Superior temporal gyrus (tissue), 1 donor: ENCODE measurements around the gene PRKAG2.
"Not testable (repeated sequence)": the region's sequence is repeated elsewhere in the genome, so short reads cannot be mapped to it uniquely, and the experiment has no call there.

ENCODE experiments used
- DNase-seq: peaks from one replicate; pipeline ENCODE4 v3.0.0-alpha.2; 2016; ENCODE audit errors: extremely low spot score

The PRKAG2 gene

DNA sequence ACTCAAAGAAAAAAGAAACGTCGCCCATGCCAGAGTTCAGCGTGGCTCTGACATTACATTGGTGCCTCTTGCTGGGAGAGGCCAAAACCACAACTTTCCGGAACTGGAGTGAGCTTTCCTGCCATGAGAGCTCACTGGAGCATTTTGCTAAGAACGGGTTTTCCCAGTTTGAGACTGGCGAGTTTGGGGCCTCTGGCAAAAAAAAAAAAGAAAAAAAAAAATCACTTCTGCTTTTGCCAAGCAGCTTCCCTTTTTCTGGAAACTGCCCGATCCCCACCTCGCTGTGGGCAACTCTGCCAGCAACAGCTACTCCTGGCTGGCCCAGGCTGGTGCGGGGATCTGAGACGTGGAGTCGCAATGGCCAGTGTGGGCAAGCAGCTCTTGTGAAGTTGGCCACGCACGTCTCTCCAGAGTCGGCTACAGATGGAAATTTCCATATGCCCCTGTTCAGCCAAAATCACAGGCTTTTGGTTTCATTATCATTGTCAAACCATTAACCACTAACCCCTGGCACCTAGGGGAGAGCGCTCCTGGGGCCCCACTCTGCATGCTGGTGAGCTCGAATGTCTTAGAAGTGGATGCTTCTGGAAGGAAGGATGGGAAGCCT lies 25.7 kb downstream of the PRKAG2 start:
- no peak for DNase-seq

DNA sequence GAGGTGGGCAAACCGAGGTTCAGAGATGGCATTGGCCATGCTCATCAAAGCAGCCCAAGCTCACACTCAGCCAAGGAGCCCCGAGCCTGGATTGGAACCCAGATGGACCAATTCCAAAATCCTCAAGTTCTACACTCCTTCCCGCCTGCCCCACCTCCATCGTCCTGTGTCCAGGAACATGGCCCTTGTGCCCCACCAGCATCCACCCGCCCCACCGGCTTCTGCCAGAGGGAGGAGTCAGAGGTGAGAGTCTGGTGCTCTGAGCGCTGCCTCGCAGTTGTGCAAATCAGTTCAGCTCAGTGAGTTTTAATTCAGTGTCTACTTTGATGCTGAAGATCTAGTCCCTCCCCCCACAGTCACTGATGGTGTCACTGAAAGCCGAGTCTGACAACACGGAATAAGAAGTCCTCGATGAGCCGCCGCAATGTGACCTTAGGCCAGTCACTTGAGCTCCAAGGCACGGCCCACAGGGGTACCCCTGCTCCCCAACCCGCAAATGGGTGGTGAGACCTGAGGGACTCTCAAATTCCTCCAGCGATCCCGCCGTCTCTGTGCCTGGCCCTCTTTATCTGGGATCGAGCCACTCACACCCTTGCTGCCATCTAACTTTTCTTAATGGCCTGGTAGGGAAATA lies 26.3 kb downstream of the PRKAG2 start:
- no peak for DNase-seq

DNA sequence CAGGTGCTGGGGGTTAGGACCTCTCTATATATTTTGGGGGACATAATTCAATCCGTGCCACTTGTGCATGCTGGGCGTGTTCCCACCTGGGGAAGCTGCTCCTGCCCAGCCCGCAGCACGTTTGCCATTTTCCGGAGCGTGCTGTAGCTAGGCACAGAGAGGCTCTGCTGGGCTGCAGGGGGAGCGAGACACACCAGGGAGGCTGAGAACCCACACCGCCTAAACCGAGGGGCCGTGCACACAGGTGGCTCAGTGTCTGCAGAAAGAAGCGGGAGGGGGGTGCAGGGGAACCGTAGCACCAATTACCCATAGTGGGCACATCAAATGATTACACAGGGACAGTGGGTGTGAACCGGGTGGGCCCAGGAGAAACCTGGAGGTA lies 27.0 kb downstream of the PRKAG2 start:
- no peak for DNase-seq

DNA sequence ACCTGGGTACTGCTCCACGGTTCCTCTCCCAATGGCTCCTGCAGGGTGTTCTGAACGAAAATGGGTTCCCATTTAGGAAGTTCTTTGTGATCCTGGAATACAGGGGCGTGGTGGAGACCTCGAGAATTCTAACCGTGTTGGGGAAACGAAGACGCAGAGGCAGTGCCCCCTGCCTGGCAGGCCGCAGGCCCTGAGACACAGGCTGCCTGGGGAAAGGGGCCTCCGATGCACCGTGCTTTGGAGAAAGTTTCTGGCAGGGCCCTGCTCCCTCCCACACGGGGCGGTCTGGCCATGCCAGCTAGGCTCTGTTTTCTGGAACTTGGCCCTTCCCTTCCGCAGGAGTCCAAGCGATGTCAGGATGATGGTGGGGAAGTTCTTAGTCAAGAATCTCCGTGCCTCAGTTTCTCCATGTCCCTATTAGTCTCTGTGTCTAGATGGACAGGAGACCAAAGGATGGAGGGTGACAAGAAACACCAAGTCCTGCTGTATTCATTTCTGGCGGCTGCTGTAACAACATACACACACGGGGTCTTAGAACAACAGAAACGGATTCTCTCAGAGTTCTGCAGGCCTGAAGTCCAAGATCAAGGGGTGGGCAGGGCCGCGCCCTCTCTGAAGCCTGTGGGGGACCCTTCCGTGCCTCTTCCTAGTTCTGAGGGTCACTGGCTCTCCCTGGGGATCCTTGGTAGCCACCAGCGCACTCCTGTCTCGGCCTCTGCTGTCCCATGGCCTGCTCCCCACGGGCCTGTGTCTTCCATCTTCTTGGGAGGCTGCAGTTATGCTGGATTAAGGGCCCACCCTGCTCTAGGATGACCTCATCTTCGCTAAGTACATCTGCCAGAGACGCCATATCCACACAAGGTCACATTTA lies 27.7 kb downstream of the PRKAG2 start:
- DNase-seq, result no peak

DNA sequence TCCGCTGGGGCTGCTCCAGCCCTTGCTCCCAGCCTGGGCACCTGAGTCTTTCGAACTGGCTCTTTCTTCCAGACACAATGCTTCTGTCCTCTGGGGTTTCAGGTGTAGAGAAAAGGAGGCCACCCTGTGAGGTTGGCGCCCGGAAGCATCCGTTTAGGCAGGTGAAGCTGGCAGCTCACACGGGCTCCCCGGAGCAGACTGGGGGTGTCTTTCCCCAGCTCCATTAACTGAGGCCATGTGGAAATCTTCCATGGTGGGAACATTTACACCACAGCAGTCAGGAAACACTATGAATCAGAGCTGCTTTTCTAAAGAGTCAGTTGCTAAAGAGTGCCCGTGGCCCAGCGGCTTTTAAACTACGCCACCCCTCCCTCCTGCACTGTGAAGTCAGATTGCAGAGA lies 29.2 kb downstream of the PRKAG2 start:
- DNase-seq, result no peak

DNA sequence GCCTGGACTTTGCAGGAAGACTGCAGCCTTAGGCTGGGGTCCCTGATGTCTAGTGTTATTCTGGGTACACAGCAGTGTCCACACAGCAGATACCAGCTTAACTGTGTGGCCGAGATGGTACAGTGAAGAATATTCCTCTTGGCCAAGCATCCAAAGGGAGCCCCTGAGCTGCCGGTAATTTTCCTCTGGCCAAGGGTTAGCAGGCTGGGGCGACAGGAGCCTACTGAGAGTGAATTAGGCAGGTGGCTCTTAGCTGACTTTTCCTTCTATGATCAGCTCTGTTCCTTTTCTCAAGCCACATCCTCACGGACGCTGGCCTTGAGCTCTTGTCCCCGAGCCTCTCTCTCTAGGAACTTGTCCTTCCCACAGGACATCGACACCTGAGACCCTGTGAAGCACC lies 29.8 kb downstream of the PRKAG2 start:
- DNase-seq, result no peak

DNA sequence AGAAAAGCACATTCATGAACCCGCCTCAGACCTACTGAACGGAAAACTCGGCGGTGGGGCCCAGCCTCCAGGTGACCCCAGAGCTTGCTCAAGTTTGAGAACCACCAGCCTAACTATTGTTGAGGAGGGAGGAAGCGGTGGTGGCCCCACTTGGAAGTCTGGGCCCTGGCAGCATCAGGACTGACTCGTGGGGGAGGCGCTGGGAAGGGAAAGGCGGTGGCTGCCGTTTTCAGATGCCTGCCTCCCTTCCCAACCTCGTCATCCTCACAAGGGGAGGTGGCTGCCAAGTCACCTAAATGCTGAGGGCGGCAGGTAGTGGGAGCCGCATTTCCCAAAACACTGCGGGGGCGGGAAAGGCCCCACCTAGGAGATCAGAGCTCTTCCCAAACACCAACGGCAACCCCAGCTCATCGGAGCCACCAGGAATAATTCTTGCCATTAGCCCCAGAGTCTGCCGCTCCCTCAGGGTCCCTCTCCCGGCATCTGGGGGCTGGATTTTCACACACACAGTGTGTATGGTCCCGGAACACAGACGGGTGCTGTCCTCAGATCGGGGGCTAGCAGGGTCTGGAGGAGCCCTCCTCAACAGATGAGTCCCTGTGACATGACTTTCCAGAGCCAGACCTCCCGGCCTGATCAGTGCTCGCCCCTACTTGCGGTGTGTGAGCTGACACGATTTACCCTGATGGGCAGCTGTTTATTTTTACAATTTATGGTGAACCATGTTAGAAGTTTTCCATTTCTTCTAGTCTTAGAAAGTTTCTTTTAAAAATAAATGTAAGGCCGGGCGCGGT lies 31.3 kb downstream of the PRKAG2 start:
- no peak for DNase-seq

DNA sequence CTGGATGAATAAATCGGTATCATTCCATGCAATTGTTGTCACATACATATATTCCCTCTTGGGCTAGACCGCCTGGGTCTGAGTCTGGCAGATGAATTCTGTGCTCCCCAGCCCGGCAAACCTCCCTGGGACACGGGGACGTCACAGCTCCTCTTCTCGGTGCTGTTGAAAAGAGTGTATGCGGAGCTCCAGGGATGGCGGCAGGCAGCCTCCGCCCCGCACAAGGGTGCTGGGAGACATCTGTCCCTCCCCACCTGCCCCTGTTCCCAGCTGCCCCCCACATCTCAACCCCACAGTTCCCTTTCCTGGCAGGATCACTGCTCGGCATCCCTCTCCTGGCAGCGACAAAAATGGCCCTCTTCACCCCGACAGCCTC lies 32.1 kb downstream of the PRKAG2 start:
- no peak for DNase-seq

DNA sequence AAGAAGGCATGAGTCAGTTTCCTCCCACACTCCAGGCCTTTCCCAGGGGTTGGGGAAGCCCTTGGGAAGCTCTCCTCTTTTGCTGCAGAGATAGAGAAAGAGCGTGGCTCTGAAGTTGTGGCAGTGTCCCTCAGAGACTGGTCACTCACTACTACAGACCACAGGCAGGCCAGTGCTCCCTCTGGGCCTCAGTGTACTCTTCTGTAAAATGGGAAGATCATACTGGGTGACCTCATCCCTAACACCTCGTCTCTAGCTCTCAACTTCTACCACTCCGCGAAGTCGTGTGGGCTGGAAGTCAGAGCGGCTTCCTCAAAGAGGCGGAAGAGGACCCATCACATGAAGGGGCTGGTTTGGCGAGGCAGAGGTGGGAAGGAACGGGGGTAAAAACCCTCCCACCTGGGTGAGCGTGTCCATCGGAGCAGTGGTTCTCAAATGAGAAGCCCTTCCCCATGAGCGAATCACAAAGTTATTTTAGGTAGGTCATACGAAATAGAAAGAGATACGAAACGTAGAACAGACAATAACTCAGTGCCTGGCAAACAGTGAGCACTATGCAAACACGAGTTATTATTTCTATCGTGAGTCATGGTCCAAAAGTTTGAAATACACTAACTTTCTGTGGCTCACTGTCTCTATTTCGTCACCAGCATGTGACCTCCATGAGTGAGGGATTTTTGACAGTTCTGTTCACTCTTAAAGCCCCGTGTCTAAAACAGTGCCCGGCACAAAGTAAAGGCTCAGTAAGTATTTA lies 32.7 kb downstream of the PRKAG2 start:
- no peak for DNase-seq

DNA sequence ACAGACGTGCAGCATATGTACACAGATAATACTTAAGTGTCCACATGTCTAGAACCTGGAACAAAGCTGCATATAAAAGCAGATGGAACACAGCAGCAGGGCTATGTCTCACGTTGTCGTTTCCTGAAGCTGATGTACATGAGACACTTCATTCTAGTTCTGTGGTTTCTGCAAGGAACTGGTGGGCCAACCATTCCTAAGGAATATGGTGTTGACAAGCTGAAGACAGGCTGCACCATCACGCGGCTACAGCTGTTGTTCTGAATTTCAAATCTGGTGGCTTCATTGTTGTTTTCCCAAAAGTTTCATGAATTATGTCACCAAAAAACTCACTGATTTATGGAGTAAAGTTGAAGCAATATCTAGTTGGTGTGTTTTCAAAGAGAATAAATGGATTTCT lies 33.7 kb downstream of the PRKAG2 start:
- no peak for DNase-seq

DNA sequence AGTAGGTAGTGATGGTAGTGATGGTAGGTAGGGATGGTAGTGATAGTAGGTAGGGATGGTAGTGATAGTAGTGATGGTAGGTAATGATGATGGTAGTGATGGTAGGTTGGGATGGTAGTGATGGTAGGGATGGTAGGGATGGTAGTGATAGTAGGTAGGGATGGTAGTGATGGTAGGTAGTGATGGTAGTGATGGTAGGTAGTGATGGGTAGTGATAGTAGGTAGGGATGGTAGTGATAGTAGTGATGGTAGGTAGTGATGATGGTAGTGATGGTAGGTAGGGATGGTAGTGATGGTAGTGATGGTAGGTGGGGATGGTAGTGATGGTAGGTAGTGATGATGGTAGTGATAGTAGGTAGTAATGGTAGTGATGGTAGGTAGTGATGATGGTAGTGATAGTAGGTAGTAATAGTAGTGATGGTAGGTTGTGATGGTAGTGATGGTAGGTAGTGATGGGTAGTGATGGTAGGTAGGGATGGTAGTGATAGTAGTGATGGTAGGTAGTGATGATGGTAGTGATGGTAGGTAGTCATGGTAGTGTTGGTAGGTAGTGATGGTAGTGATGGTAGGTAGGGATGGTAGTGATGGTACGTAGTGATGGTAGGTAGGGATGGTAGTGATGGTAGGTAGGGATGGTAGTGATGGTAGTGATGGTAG lies 35.4 kb downstream of the PRKAG2 start:
- DNase-seq, result not testable (repeated sequence)

DNA sequence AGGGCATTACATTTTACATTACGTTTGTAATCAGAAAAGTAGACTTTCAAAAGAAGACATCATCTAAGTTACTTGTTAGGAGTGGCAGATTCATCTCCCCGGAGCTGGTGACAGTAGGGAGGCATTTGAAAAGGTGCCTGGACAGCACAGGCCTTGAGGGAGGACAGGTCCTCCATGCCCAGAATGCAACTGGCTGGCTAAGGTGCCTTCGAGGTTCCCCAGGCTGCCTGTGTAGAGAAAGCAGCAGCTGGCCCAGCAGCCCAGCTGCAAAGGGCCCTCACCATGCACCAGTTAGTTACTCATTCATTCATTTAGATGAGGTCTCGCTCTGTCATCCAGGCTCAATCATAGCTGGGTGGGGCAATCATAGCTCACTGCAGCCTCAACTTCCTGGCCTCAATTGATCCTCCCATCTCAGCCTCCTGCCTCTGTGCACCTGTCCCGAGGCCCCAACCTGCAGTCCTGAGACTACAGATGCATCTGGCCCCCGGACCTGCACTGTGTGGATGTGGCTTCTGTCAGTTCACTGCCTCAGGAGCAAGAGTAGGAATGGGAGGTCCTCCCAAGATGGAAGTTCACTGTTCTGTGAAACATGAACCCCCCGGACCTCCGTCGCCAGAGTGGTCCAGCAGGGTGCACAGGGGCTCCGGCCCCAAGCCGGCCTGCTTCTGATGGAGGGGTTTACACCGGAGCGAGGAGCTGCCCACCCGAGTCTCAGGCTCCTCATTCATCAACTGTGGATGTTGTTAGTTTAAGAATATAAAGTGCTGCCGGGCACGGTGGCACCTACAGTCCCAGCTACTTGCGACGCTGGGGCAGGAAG lies 36.6 kb downstream of the PRKAG2 start:
- no peak for DNase-seq

DNA sequence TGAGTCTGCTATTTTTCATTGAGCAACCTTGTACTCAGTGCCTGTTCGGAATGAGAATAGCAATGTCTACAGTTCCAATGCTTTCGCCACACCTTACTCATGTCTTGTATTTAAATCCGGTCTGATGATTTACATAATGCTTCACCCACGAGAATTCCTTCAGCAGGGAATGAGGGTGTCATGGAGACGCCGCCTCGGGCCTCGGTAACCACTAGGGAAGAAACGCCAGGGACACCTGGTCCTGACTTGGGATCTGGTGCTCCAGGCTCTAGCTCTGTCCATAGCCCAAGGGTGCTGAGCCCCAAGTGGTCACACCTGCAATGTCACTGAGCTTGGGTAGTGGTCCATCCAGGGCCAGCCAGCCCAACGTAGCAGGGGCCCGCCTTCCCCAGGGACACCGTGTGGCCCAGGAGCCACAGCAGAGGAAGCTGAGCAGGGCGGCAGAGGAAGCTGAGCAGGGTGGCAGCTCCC lies 37.4 kb downstream of the PRKAG2 start:
- DNase-seq, result peak; percentile 45

DNA sequence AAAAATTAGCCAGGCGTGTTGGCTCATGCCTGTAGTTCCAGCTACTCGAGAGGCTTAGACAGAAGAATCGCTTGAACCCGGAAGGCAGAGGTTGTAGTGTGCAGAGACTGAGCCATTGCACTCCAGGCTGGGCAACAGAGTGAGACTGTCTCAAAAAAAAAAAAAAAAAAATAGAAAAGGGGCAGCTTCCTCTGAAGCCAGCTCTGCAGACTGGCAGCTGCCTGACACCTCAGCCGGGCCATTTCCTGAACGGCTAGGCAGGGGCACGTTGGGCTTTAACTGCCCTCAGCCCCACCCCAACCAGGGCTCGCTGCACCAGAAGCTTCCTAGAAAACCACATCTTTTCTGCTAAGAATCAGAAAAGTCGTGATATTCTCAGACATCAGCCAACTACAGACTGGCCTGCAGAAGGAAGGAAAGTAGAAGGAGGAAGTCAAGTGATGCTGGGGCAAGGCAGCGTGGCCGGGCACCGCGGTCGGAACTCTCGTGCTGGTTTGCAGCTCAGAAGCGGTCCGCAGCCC lies 38.0 kb downstream of the PRKAG2 start:
- DNase-seq, result no peak

DNA sequence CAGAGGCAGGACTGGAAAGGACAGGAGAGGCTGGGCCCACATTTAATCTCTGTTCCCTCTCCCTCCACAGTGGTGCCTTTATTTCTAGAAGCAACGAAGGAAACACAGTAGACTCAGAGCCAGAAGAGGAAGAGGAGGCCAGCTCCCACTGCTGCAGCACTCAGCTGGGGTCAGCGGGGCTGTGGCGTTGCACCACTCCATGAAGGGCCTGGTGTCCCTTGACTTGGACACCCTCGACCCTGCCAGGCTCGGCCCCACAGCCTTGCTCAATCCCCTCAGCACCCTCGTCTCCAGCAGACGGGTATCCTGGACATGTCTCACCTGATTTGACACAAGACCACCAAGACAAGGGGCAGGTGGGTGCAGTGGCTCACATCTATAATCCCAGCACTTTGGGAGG lies 38.8 kb downstream of the PRKAG2 start:
- no peak for DNase-seq

DNA sequence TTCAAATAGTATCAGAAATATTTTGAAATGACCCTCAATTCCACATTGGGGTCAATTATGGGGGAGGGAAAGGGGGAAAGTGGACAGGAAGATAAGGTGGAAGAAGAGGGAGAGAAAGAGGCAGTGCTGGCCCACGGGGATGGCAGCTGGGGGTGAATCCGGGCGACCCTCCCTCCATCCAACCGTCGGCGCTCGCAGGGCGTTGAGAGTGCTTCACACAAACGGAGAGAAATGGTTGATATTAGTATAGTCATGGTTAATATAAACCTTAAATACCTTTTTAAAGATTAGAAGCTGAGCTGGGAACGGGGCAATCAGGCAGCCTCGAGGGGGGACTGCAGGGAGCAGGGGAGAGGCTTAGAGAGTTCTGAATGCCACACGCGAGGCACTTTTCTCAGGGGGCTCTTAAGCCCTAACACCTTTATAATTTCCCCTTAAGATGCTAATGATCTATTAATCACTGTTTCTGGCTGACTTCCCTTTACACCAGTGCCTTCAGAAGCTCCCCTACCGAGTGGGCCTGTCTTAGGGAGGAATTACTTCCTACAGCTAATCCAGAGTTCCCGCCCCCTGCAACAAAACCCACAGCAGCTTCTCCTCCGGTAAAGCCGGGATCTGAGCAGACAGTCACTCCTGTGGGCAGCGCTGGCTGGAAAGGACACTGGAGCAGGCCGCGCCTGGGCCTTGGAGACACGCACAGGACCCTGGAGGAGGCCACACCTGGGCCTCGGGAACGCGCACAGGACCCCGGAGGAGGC lies 39.5 kb downstream of the PRKAG2 start:
- no peak for DNase-seq

DNA sequence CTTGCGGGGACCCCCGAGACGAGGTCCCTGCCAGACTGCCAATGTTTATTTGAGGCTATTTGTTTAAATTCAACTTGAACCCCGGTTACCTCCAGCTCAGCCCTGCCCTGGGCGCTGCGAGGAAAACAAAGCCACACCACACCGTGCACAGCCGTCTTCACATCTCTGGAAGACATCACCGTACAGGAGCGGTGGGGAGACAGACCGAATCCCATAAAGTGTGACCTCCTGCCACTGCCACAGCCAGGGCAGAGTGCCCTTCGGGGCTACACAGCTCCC lies 40.0 kb downstream of the PRKAG2 start:
- DNase-seq, result no peak

DNA sequence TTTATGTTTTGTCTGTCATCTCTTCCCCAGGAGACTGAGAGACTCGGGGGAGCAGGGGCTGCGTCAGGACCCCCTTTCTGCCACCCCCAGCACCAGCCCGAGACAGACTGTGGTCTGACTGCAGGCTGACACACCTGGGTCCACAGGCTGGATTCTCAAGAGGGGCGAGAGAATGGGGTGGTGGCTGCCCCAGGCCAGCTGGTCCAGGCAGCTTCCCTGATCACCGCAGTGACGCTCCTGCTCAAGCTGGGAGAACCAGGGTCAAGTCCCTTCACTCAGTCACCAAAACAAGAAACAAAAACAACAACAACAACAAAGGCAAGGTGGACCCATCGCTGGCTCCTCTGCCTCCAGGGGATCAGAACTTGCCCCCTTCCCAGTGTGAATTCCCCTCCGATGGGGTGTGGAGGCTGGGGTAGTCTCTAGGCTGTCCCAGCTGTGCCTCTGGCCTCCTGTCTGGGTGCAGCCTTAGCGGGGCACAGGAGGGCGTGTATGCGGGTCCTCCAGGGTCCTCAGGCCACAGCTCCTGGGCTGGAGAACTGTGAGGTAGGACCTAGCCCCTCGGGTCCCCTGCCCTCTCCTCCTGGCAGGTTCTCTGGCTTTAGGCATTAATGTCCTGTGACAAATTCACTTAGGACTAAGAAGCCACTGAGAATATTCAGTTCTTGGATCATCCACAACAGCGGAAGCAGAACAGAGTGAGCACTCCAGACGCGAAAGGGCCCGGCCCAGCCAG lies 40.6 kb downstream of the PRKAG2 start:
- DNase-seq, result no peak

DNA sequence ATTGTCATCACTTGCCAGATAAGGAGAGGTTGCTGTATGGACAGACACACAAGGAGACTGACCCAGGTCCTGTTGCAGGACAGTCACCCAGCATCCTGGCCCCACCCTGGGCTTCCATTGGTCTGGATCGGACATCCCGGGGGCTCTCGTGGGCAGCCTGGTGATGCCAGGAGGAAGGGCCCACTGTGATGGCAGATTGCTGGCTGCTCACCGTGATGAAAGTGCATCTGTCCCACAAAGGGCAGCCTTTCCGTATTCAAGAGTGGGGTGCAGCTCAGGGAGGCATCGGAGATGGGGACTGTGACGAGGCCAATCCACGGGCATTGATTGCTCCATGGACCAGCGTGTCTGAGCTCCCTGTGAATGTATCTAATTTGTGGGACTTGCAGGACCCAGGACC lies 41.3 kb downstream of the PRKAG2 start:
- no peak for DNase-seq
